Mucosa of descending colon (tissue), 3 donors: ENCODE measurements around the gene GRM7. TPM values are rescaled to one million over a fixed set of nuclear protein-coding genes. Genes with fewer than 3 reads are reported as not detected.

Experiments
- ATAC-seq: fragments of 200-7000 bp; cut with Tn5 transposase; one replicate; pipeline ENCODE4 v1.9.1; 2020; ENCODE audit warnings: mild to moderate bottlenecking, moderate library complexity
- DNase-seq, 3 donors: peaks; one replicate each; pipeline ENCODE4 v3.0.0-alpha.2; 2020
- H3K36me3 ChIP-seq: fragments of 200-600 bp; one replicate; pipeline ENCODE4 v1.8.0; 2021; ENCODE audit warnings: low read depth, mild to moderate bottlenecking
- H3K4me1 ChIP-seq: fragments of 200-600 bp; one replicate; pipeline ENCODE4 v1.8.0; 2021; ENCODE audit warnings: low read depth, mild to moderate bottlenecking
- H3K4me3 ChIP-seq: fragments of 200-600 bp; one replicate; pipeline ENCODE4 v1.8.0; 2021; ENCODE audit warnings: mild to moderate bottlenecking
- H3K9me3 ChIP-seq: fragments of 200-600 bp; one replicate; pipeline ENCODE4 v1.8.0; 2021; ENCODE audit warnings: mild to moderate bottlenecking
- CTCF ChIP-seq: fragments of 200-600 bp; IDR thresholded peaks from one replicate; pipeline ENCODE4 v1.8.0; 2022; ENCODE audit warnings: antibody characterized with exemption, mild to moderate bottlenecking
- intact Hi-C, 2 donors: fragments of 100-400 bp; cut with DNase I in 1 of 2; cut with micrococcal nuclease in 1 of 2; formaldehyde crosslinking; loops; one replicate each; pipeline versions ENCODE4 v1.11.0 to v1.11.1; 2022; cut with DNase I, micrococcal nuclease
- total RNA-seq, 3 donors: library from RNA; stranded (reverse); fragmentation: NEBNext Ultra II Directional in 2 of 3; extraction: Animal tissue kit (Norgen Biotek cat#: 25700) in 2 of 3; gene quantifications; one replicate each; pipeline versions ENCODE4 v1.2.1 to v1.2.4, GENCODE V29; 2021 to 2023
- donor health status: DM: no; HTN: no; CAD: no; lungs with moderate emphysema.
- donor health status: DM: no; HTN: no; CAD: no.
- donor health status: DM: no; HTN: yes; CAD: no.

The GRM7 gene
- total RNA-seq, 3 donors from 2014 or later = 0.09 to 0.39 (median 0.14) TPM

GRCh38 chr3:7432610-7433009 lies 571.7 kb downstream of the GRM7 start:
- H3K9me3 ChIP-seq = peaks cover 11% of the 10 kb centered on the region
- no peak for DNase-seq
- no peak for TF ChIP-seq CTCF
- no peak overlapping the region for H3K4me3 ChIP-seq
- no peaks in the 10 kb centered on the region for H3K4me1 ChIP-seq
- H3K36me3 ChIP-seq = no peaks in the 10 kb centered on the region
- intact Hi-C loops = no loop called here
- ATAC-seq = no peak

- no peak for TF ChIP-seq CTCF
- H3K36me3 ChIP-seq = no peaks in the 10 kb centered on the region
- no peak overlapping the region for H3K4me3 ChIP-seq
- H3K4me1 ChIP-seq = no peaks in the 10 kb centered on the region
- DNase-seq = no peak
- intact Hi-C loops = no loop called here
- H3K9me3 ChIP-seq = peaks cover 11% of the 10 kb centered on the region
- no peak for ATAC-seq
Measured at GRCh38 chr3:7433073-7433472, 572.2 kb downstream of the GRM7 start.

- ATAC-seq (no peak), DNase-seq (no peak)
- peaks cover 11% of the 10 kb centered on the region for H3K9me3 ChIP-seq
- H3K36me3 ChIP-seq = no peaks in the 10 kb centered on the region
- H3K4me1 ChIP-seq = no peaks in the 10 kb centered on the region
- no peak for TF ChIP-seq CTCF
- H3K4me3 ChIP-seq = no peak overlapping the region
- intact Hi-C loops = no loop called here
Measured at GRCh38 chr3:7436542-7436941, 575.6 kb downstream of the GRM7 start.

- Histone ChIP-seq H3K9me3 (peaks cover 7% of the 10 kb centered on the region), H3K4me3 (no peak overlapping the region), H3K4me1 (no peaks in the 10 kb centered on the region), H3K36me3 (no peaks in the 10 kb centered on the region)
- TF ChIP-seq CTCF = no peak
- no peak for DNase-seq
- ATAC-seq = no peak
- intact Hi-C loops = no loop called here
Measured at GRCh38 chr3:7437231-7437630, 576.3 kb downstream of the GRM7 start.

DNA sequence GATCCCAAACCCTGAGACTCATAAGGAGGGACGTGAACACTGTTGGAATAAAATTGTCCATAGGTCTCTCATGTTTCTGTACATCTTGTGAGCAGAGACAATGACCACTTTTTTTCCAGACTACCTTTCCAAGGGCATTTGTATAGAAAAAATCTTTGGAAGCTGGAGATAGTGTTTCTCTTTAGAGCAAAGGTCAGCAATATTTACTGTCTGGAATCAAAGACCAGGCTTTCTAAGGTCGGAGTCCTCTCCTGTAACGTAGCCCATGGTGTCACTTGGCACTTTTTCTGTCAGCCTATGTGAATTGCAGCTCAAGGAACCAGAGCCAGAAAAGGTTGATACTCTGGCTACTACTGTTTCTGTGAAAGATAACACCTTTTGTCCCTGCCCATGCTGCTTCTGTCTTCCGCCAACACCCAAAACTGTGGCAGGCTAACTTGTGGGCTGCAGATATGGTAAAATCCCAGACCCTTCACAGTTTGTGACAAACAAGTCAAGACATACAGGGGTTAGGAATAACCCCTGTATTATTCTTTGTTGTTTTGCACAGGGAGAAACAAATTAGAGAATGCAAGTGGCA lies 578.3 kb downstream of the GRM7 start:
- Histone ChIP-seq H3K4me1 (no peaks in the 10 kb centered on the region), H3K36me3 (no peaks in the 10 kb centered on the region), H3K9me3 (no peaks in the 10 kb centered on the region), H3K4me3 (no peak overlapping the region)
- DNase-seq = no peak
- TF ChIP-seq CTCF = no peak
- no peak for ATAC-seq
- intact Hi-C loops = no loop called here

DNA sequence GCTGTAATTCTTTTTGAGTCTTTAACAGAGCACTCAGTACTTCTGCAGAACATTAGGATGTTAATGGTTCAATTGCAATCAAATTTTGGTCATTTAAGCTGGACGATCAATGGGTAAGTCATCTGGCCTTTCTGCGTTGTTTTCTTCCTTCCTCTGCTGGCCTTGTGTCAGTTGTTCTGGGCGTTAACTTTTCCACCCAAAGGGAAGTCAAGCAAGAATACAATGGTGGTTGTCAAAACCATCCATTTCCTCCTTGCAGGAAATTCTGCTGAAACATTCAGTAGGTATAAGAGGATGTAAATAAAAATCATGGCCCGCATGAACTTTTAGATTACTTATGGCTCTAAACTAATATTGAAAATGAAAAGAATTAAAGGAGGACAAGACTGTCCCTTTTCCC lies 584.0 kb downstream of the GRM7 start:
- intact Hi-C loops = no loop called here
- Histone ChIP-seq H3K4me3 (no peak overlapping the region), H3K9me3 (no peaks in the 10 kb centered on the region), H3K4me1 (no peaks in the 10 kb centered on the region), H3K36me3 (no peaks in the 10 kb centered on the region)
- no peak for DNase-seq
- no peak for TF ChIP-seq CTCF
- ATAC-seq = no peak
